ENCODE data around the gene SAE1.

The SAE1 gene

DNA sequence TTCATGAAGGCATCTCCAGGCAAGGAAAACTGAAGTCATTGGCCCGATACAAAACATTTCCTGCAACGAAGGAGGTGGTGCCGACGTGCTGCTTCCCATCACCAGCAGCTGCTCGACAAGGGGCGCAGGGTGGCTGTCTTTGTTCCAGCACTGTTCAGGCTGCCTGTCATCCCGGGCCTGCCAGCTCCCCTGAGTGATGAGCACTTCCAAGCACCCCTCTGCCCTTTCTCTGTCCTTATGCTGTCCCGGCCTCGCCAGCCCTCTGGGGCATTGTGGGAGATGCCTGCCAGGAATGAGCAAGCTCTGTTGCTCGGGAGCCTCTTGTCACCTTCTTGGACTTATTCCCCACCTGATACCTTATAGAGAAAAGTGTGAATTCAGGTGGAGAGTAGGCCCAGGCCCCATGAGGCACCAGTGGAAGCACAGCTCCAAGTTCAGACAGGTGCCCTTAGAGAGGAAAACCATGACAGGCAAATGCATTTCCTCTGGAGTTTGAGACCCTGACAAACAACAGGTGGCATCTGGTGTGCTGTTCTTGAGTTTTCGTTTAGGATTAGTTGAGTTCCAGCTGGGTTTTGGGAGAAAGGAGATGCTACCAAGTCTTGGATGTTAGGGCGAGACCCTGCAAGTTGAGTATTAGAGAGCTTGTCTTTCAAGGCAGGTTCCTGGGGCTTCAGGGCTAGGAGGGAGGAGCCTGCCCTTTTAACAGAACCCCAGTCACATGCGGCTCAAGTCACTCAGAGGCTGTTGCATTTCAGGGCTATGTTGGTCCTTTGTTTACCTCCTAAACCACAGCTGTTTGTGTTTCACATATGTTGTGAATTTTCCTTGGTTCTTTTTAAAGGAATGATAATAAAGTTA, 78.9 kb downstream of the SAE1 start:
- DNase-seq (ENCODE audit: low read depth): no peak
- H3K4me3 ChIP-seq (ENCODE audit: low read length): no peak overlapping the region
- TF ChIP-seq, protein P1, sequence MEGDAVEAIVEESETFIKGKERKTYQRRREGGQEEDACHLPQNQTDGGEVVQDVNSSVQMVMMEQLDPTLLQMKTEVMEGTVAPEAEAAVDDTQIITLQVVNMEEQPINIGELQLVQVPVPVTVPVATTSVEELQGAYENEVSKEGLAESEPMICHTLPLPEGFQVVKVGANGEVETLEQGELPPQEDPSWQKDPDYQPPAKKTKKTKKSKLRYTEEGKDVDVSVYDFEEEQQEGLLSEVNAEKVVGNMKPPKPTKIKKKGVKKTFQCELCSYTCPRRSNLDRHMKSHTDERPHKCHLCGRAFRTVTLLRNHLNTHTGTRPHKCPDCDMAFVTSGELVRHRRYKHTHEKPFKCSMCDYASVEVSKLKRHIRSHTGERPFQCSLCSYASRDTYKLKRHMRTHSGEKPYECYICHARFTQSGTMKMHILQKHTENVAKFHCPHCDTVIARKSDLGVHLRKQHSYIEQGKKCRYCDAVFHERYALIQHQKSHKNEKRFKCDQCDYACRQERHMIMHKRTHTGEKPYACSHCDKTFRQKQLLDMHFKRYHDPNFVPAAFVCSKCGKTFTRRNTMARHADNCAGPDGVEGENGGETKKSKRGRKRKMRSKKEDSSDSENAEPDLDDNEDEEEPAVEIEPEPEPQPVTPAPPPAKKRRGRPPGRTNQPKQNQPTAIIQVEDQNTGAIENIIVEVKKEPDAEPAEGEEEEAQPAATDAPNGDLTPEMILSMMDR (IDR thresholded peaks at IDR 0.05; ENCODE audit: insufficient read depth, low read depth, low read length, missing control alignments): no peak

DNA sequence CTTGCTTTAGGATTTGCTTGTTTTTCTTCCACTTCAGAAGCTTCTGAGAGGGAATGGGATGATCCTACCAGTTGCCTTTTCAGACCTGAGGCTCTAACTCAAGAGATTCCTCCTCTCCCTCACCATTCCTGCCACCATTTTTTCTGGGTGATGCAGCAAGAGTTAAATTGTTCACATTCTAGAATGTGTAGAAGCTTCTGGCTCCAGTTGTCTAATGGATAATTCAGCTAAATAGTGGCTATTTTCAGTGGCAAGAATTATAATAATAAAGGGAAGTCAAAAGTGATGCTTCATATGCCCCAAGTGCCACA, 79.5 kb downstream of the SAE1 start:
- DNase-seq (ENCODE audit: low read depth): no peak
- no peak overlapping the region for H3K4me3 ChIP-seq (ENCODE audit: low read length)
- TF ChIP-seq, protein P1 (IDR thresholded peaks at IDR 0.05; ENCODE audit: insufficient read depth, low read depth, low read length, missing control alignments): no peak

DNA sequence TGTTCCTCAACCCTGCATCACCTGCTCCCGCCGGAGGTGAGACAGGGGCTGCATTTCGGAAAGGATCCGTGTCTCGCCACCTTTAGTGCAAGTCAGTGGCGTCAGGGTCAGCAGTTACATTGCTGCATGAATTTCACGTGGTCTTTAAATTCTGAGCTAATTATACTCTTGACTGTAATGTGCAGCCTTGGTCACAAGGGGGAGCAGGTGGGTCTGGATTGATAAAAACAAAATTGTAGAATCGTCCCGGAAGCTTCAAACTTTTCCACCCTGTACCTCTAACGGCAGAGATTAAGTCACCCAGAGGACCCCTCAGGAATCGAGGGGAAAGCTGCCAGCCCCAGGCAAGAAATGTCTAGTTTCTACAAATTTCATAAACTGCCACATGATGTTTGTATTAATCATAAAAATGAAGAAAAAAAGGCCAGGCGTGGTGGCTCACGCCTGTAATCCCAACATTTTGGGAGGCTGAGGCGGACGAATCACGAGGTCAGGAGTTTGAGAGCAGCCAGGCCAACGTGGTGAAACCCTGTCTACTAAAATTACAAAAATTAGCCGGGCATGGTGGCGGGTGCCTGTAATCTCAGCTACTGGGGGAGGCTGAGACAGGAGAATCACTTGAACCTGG, 80.2 kb downstream of the SAE1 start:
- no peak overlapping the region for H3K4me3 ChIP-seq (ENCODE audit: low read length)
- TF ChIP-seq, protein P1 (IDR thresholded peaks at IDR 0.05; ENCODE audit: insufficient read depth, low read depth, low read length, missing control alignments): peak; percentile 83
- DNase-seq (ENCODE audit: low read depth): peak; percentile 74

DNA sequence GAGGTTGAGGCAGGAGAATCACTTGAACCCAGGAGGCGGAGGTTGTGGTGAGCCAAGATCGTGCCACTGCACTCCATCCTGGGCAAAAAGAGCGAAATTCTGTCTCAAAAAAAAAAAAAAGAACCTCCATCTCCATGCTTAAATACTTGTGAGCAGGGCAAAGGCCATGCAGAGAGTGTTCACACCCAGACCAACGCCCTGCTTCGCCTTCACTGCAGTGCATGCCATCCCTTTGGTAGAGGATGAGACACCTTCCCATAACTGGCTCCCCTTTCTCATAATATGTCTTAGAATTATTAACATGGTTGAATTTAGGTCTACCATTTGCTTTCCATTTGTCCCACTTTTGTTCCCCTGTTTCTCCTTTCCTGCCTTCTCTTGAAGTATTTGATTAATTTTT, 84.9 kb downstream of the SAE1 start:
- TF ChIP-seq, protein P1 (IDR thresholded peaks at IDR 0.05; ENCODE audit: insufficient read depth, low read depth, low read length, missing control alignments): no peak

DNA sequence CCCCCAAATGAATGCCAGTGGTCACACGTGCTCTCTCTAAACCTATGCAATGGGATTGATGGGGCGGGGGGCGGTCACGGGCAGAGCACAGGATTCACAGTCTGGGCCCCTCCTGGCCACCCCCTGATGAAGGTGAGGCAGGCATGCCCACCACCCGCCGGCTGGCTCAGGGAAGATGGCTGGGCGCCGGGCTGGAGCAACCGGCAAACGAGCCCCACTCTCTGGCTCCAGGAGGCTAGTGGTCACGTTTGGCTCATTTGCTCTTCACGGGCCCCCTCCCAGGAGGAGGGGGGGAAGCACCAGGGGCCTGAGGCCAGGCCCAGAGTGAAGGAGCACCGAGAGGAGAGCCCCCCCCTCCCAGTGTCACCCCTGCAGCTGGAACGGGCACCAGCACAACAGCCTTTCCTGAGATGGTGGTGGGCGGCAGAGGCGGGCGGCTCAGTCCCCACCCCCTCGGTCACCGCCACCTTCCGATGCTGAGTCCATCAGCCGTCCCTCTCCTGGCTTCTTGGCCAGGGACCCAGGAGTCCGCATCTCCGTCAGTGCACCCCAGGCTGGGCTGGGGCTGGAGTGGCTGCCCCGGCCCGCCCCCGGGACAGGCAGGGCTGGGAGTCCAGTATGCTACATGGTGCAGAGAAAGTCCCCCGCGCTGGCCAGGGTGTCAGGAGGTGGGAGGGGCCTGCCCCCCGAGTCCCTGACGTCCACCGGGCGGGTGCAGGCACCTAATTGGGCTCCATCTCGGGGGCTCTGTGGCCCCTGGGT, 90.6 kb downstream of the SAE1 start:
- TF ChIP-seq, protein P1 (IDR thresholded peaks at IDR 0.05; ENCODE audit: insufficient read depth, low read depth, low read length, missing control alignments): no peak
- DNase-seq (ENCODE audit: low read depth): no peak
- H3K4me3 ChIP-seq (ENCODE audit: low read length): no peak overlapping the region

More for the DNA sequence above, 84.9 kb downstream of the SAE1 start:
- no peak for DNase-seq (ENCODE audit: low read depth)
- no peak overlapping the region for H3K4me3 ChIP-seq (ENCODE audit: low read length)

DNA sequence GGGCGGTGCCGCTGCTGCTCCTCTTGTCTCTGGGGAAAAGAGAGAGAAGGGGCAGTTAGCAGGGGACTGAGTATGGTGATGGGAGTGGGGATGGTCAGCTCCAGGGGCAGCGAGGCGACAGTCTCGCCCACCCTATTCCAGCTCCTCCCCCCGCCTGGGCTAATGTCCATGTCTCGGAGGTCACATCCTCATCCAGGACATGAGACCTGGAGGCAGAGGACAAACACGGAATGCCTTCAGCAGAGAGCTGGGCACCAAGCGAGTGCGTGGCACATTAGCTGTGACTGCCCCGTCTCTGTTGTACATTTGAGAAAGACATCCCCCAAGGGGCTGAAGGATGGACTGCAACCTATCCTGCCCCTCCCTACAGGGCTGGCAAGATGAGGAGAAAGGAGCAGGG, 91.3 kb downstream of the SAE1 start:
- no peak for DNase-seq (ENCODE audit: low read depth)
- no peak overlapping the region for H3K4me3 ChIP-seq (ENCODE audit: low read length)
- TF ChIP-seq, protein P1 (IDR thresholded peaks at IDR 0.05; ENCODE audit: insufficient read depth, low read depth, low read length, missing control alignments): no peak

Measured in epithelial cell of esophagus (primary cell).